ENCODE data around the gene ANKRD34C. TPM values are rescaled to one million over a fixed set of nuclear protein-coding genes. Genes with fewer than 3 reads are reported as not detected.

The ANKRD34C gene
- total RNA-seq, 1 donor from 2014 or later, result 0.66 TPM

DNA sequence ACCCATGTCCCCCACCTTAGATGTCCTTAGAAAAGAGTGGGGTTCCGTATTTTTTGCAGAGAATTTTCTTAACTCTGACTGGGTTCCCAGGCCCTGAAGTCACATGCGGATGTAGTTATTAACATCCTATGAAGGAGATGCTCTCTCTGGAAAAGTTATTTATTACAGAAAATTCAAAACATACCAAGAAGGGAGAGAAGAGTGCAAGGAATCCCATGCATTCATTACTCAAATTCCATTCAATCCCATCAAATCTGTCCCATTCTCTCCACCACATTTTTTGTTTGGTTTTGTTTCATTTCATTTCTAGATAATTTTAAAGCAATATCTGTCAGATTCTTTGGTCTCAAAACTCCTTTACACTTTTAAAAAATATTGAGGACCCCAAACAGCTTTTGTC is 34.3 kb upstream of the ANKRD34C start:
- Histone ChIP-seq H3K9me3 (replicated peaks) (no peaks in the 10 kb centered on the region), H3K27ac (replicated peaks) (no peak overlapping the region), H3K27me3 (ENCODE audit: low read depth) (no peaks in the 10 kb centered on the region), H3K36me3 (no peaks in the 10 kb centered on the region), H3K4me3 (no peak overlapping the region), H3K4me1 (peaks cover 12% of the 10 kb centered on the region)
- no peak for DNase-seq
- intact Hi-C loops (cut with micrococcal nuclease), result no loop called here
- TF ChIP-seq, protein P1, sequence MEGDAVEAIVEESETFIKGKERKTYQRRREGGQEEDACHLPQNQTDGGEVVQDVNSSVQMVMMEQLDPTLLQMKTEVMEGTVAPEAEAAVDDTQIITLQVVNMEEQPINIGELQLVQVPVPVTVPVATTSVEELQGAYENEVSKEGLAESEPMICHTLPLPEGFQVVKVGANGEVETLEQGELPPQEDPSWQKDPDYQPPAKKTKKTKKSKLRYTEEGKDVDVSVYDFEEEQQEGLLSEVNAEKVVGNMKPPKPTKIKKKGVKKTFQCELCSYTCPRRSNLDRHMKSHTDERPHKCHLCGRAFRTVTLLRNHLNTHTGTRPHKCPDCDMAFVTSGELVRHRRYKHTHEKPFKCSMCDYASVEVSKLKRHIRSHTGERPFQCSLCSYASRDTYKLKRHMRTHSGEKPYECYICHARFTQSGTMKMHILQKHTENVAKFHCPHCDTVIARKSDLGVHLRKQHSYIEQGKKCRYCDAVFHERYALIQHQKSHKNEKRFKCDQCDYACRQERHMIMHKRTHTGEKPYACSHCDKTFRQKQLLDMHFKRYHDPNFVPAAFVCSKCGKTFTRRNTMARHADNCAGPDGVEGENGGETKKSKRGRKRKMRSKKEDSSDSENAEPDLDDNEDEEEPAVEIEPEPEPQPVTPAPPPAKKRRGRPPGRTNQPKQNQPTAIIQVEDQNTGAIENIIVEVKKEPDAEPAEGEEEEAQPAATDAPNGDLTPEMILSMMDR (IDR thresholded peaks at IDR 0.05; ENCODE audit: borderline replicate concordance), result no peak

DNA sequence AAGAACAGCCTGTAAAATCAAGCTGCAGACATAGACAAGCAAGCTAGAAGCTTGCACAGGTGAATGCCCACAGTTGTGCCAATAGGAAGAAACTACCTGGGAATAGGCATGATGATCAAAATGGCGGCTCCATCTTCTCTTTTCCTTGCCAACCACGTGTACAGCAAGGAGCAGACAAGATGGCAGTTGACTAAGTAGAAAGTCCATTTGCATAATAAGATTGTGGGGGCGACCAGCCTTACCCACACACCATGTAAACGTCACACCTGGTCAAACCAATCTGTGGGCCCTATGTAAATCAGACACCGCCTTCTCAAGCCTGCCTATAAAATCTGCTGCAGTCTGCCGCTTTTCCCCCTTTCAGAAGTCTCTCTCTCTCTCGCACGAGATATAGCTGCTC is 25.1 kb upstream of the ANKRD34C start:
- H3K27me3 ChIP-seq (ENCODE audit: low read depth), result no peaks in the 10 kb centered on the region
- H3K4me3 ChIP-seq, result no peak overlapping the region
- H3K36me3 ChIP-seq, result no peaks in the 10 kb centered on the region
- TF ChIP-seq, protein P1 (IDR thresholded peaks at IDR 0.05; ENCODE audit: borderline replicate concordance), result no peak
- H3K4me1 ChIP-seq, result no peaks in the 10 kb centered on the region
- H3K27ac ChIP-seq (replicated peaks), result no peak overlapping the region
- no peak for DNase-seq
- intact Hi-C loops (cut with micrococcal nuclease), result no loop called here
- no peaks in the 10 kb centered on the region for H3K9me3 ChIP-seq (replicated peaks)

DNA sequence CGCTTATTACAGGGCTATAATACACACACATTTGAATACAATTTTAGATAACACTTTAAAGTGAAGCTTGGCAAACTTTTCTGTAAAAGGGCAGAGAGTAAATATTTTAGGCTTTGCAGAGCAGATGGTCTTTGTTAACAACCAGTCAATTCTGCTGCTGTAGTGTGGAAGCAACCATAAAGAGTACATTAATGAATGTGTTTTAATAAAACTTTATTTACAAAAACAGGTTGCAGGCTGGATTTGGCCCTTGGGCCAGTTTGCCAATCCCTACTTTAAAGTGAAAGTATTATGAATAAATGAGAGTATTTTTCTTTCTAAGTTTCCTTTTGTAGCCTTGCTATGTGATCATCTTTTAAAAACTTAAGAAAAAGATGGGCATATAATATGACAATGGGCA is 20.7 kb upstream of the ANKRD34C start:
- no peaks in the 10 kb centered on the region for H3K27me3 ChIP-seq (ENCODE audit: low read depth)
- DNase-seq, result no peak
- no peaks in the 10 kb centered on the region for H3K9me3 ChIP-seq (replicated peaks)
- peaks cover 14% of the 10 kb centered on the region for H3K4me1 ChIP-seq
- no peak overlapping the region for H3K4me3 ChIP-seq
- intact Hi-C loops (cut with micrococcal nuclease), result no loop called here
- TF ChIP-seq, protein P1 (IDR thresholded peaks at IDR 0.05; ENCODE audit: borderline replicate concordance), result no peak
- H3K36me3 ChIP-seq, result no peaks in the 10 kb centered on the region
- no peak overlapping the region for H3K27ac ChIP-seq (replicated peaks)

DNA sequence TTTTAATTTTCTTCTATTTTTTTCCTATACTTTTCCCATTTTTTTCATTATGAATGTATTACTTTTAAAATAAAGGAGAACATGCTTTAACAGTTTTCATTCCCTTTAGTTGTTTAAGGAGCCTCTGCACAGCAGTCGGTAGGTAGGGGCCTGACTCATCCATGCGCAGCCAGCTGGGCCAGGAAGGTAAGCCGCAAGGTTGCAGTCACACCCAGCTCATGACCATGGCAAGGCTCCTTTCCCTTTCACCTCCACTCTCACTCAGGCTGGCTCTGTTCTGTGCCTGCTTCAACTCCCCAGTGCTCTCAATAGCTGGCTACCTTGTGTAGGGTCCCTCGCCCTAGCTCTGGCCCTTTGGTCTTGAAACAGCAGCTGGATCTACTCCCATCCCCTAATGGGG is 17.4 kb upstream of the ANKRD34C start:
- no peak overlapping the region for H3K4me3 ChIP-seq
- peaks cover 18% of the 10 kb centered on the region for H3K4me1 ChIP-seq
- TF ChIP-seq, protein P1 (IDR thresholded peaks at IDR 0.05; ENCODE audit: borderline replicate concordance), result no peak
- intact Hi-C loops (cut with micrococcal nuclease), result no loop called here
- no peaks in the 10 kb centered on the region for H3K9me3 ChIP-seq (replicated peaks)
- no peaks in the 10 kb centered on the region for H3K36me3 ChIP-seq
- DNase-seq, result no peak
- H3K27me3 ChIP-seq (ENCODE audit: low read depth), result peaks cover 3% of the 10 kb centered on the region
- peak overlapping the region; percentile 51 for H3K27ac ChIP-seq (replicated peaks)

DNA sequence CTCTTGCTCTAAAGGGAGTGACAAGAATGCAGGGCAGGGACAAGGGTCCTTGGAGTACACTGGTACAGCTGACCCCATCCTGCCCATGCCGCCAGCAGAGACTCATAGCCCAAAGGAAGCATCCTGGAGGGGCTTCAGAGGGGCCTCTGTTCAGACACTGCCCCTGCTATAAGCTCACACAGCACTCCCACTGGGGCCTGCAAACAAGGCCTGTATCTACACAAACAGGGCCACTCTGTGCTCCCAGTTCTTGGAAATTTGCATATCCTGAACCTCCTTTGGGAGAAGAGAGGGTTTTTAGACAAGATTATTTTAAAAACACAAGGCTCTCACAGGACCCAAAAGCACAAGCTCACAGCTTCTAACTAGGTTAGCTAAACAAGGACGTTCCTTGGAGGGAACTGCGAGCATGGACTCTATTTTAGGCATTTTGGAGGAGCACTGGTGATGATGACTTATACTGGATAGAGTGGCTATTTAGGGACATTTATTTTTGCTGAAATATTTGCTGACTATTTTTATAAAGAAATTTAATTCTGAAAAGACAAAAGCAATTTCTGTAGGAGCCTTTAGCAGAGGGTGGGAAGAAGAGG is 16.4 kb upstream of the ANKRD34C start:
- no peak for DNase-seq
- Histone ChIP-seq H3K27ac (replicated peaks) (peak overlapping the region; percentile 51), H3K27me3 (ENCODE audit: low read depth) (peaks cover 3% of the 10 kb centered on the region), H3K36me3 (no peaks in the 10 kb centered on the region), H3K9me3 (replicated peaks) (no peaks in the 10 kb centered on the region), H3K4me1 (peaks cover 18% of the 10 kb centered on the region), H3K4me3 (no peak overlapping the region)
- TF ChIP-seq, protein P1 (IDR thresholded peaks at IDR 0.05; ENCODE audit: borderline replicate concordance), result no peak
- intact Hi-C loops (cut with micrococcal nuclease), result no loop called here
